Activated gamma-delta T cell treated with Interleukin-2 at 50 U/mL for 16 hours (primary cell): ENCODE data around the gene PXDN.
"Not testable (repeated sequence)": the region's sequence is repeated elsewhere in the genome, so short reads cannot be mapped to it uniquely, and the experiment has no call there.

Experiments used
- DNase-seq: peaks from one replicate; pipeline ENCODE4 v3.0.0-alpha.2; 2020

PXDN gene

GRCh38 chr2:1717113-1717512 is 27.2 kb downstream of the PXDN start:
- no peak for DNase-seq

- DNase-seq = no peak
Observed at GRCh38 chr2:1716441-1716840, 27.9 kb downstream of the PXDN start.

GRCh38 chr2:1716014-1716305 is 28.4 kb downstream of the PXDN start:
- not testable (repeated sequence) for DNase-seq

DNA sequence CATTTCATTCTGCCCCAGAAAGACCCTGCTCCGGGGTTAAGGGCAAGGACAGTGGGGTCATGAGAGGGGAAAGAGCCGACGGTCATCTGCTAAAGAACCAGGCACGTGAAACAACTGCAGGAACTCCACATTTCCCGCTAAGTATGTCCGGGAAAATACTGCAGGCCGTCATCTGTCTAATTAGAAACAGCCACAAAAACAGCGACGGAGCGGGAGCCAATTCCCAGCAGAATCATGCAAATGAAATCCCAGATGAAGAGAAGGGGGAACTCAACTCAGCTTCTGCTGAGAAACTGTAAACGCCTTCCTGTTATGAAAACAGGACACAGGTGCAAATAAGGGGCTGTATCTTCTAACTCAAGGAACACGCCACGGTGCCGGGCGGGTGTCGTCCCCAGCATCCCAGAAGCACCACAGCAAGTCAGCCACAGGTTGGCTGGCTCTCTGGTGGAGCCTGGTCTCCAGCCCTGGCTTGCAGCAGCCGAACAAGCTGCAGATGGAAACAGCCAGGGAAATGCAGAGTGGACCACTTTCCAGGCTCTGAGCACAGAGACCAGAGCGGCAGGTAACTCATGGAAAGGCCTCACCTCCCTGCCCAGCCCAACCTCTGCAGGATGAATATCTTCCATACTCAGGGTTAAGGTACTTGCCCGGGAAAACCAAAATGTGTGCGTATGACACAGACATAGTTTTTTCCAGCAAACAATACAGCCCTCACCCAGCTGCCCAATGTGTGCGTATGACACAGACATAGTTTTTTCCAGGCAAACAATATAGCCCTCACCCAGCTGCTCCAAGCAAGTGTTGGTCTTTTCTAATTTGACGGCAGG is 28.9 kb downstream of the PXDN start:
- DNase-seq = no peak

DNA sequence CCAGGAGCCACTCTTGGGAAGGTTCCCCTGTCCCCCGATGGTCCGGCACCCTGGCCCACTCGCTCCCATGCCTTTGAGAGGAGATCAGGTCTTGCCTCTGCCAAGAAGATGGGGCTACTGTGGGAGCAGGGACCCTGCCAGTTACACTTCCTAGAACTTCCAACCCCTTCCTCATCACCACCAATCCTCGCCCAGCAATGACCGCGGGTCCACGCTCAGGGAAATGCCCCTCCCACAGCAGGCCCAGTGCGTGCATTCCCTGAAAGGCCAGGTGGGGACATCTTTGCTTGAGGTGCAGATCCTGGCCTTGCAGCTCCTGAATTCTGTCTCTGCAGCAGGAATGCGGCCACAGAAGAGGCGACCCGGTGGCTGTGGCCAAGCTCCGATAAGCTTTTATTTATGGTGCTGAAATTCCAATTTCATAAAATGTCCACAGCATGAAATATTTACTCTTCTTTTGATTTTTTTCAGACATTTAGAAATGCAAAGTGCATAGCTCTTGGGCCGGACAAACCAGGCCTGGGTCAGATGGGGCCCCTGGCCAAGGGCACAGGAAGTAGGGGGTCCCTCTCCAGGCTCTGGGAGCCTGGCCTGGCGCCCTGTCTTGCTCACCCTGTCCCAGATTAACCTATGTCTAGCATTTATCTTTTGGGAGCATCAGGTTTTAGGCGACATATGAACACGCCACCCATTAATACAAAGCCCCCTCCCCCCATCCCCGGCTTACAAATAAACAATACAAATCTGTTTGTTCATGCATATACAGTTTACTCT is 29.8 kb downstream of the PXDN start:
- DNase-seq = no peak

- no peak for DNase-seq
Observed at GRCh38 chr2:1713839-1714236, 30.5 kb downstream of the PXDN start.

- no peak for DNase-seq
Observed at GRCh38 chr2:1713142-1713838, 31.0 kb downstream of the PXDN start.

GRCh38 chr2:1709946-1710560 is 34.3 kb downstream of the PXDN start:
- DNase-seq = no peak

- no peak for DNase-seq
Observed at GRCh38 chr2:1709335-1709605, 35.0 kb downstream of the PXDN start.

DNA sequence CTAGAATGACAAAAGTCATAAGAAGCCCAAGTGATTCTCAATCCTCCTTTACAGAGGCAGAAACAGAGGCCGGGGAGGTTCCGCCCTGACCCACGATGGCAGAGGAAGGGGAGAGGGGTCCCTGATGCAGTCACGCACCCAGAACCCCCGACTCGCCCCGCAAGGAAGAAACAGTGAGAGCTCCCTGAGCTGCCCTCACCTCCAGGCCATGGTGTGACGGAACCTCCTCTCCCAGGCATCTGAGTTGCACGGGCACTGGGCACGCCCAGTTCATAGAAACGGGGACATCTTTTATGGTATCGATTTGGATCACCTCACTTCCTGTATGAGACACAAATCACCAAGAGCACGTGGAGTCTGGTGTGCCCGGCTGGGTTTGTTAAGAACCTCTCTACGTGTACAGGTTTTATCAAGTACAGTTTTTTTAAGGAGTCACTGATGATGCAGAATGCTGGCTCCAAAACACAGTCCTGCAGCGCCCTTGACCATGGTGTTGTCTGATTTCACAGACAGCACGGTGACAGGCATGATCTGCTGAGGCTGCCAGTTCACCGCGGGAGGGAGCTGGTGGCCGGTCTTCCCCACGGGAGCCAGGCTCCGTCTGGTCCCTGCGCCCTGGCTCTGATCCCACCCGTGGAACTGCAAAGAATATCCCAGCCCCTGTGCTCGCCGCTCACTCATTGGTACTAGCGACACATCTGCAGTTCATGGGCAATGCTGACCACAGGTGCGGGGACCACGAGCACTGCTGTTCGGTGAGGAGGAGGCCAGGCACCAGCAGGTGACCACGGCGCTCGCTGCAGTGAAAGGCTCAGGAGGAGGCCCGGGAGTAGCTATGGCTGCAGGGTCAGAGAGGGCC is 35.6 kb downstream of the PXDN start:
- DNase-seq = no peak

DNA sequence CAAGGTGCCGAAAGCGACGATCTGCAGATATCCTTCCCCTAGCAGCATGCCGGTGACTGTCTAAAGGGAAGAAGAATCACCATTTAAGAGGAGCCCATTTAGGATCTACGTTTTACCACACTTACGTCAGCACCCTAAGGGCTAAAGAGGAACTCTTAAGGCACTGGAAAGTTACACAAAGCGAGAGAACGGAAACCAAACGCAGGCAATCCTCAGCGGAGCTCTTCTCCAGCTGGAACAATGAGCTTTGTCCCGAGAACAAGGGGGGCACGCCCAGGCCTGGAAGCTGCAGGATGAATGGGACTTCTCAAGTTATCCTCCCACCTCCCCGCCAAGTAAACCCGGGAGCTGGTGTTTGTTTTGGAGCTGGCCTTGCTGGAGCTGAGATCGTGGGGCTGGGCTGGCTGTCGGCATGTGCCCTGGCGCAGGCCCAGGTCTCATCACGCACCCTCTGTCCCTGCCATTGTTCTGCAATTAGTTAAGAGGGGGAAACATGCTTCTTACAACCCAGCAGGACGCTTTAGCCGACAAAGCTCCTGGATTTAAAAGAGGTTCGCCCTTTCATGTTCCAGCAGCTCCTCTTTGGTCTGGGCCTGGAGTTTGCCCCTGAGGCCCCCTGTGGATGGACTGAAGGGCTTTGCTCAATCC is 36.4 kb downstream of the PXDN start:
- DNase-seq = no peak

- DNase-seq = not testable (repeated sequence)
Observed at GRCh38 chr2:1706089-1706841, 38.0 kb downstream of the PXDN start.

GRCh38 chr2:1705557-1706076 is 38.7 kb downstream of the PXDN start:
- no peak for DNase-seq

DNA sequence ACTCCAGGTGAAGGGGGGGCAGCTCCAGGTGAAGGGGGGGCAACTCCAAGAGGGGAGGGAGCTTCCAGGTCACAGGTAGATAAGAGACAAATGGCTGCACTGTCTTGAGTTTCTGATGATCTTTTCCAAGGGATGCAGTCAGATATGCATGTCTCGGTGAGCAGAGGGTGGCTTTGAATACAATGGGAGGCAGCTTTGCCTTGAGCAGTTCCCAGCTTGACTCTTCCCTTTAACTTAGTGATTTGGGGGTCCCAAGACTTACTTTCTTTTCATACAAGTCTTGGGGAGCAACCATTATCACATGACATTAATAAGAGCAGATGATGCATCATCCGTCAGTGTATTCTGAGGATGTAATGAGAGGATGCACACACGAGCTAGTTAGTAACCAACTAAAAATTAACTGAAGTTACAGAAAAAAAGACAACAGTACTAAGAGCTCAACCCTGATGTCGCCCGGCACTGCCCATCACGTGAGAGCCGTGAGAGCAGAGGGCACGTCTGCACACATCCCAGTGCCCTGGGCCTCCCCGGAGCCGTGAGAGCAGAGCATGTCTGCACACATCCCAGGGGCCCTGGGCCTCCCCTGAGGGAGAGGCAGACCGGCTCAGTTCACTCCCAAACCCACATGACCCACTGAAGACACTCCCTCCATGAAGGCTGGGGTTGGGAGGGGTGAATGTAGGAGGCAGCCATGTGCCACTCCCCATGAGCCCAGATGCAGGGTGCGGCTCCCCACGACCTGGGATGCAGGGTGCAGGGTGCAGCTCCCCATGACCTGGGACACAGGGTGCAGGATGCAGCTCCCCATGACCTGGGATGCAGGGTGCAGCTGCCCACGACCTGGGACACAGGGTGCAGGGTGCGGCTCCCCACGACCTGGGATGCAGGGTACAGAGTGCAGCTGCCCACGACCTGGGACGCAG is 39.4 kb downstream of the PXDN start:
- DNase-seq = no peak

DNA sequence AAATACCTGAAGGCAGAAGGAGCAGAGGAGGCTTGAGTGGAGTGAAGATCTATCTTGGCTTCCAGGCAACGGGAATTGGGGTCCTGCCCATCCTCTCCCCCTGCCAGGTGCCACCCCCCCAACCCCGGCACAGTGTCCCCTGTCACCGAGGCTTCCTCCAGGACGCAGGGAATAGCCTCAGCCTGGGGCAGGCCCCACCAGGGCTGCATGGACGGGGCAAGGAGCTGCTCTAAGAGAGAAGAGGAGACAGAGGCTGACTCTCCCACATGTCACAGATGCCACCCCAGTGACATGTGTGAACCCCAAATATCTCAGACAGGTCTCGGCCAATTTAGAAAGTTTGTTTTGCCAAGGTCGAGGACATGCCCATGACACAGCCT is 42.1 kb downstream of the PXDN start:
- no peak for DNase-seq

DNA sequence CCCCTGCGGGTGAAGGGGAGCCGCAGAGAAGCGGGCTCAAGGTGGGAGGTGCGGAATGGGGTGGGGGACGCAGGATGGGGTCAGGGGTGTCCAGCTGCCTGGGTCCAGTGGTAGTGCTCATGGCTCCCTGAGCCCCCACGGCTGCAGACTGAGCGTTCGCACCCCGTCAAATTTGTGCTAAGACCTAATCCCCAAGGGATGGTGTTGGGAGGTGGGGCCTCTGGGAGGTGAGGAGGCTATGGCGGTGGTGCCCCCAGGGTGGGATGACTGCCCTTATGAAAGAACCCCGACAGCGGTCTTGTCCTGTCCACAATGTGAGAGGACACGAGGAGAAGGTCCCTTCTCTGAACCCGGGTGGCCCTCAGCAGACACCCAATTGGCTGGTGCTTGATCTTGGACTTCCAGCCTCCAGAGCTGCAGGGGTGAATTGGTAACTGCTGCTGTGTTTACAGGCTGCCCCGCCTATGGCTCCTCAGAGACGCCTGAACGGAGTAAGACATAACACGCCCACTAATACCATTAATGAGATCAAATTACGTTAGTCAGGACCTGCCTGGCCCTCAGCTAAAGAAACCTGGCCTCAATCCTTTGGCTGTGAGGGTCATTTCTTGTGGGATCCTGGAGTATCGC is 42.6 kb downstream of the PXDN start:
- no peak for DNase-seq

DNA sequence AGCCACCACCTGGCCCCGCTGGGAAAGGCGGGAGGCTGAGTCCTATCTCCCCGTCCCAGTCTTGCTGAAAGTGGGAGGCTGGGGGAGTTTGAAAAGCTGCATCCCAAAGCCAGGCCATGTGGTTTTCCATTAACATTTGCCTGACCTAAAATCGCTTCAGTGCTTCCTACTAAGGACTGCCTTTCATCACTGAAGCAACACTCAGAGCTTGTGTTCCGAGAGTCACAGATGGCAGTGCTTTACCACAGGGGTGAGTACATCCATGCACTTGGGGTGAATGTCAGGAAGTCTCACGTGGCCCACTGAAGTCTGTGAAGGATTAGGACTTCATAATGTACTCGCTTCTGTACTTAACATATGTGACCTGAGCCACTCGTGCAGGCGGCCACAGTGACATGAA is 43.3 kb downstream of the PXDN start:
- no peak for DNase-seq

GRCh38 chr2:1700427-1700826 is 43.9 kb downstream of the PXDN start:
- DNase-seq = not testable (repeated sequence)

GRCh38 chr2:1698188-1698945 is 45.9 kb downstream of the PXDN start:
- no peak for DNase-seq
